Endothelial cell of umbilical vein (primary cell): ENCODE results near the gene ANGPTL2.

Source experiments
- EZH2 ChIP-seq: IDR thresholded peaks from 2 replicates; pipeline ENCODE4 v1.6.1; 2012; ENCODE audit warnings: borderline replicate concordance, low read depth, mild to moderate bottlenecking, moderate library complexity, low read length, inconsistent platforms; ENCODE audit not compliant: severe bottlenecking
- FOS ChIP-seq: IDR thresholded peaks from 2 replicates; pipeline ENCODE4 v1.6.1; 2011; ENCODE audit warnings: mild to moderate bottlenecking, low read length, moderate library complexity, borderline replicate concordance; ENCODE audit not compliant: insufficient read depth
- JUN ChIP-seq: IDR thresholded peaks from 2 replicates; pipeline ENCODE4 v1.6.1; 2011; ENCODE audit warnings: borderline replicate concordance, low read depth; ENCODE audit not compliant: insufficient read length, insufficient read depth
- MYC ChIP-seq: IDR thresholded peaks from one replicate; pipeline ENCODE4 v1.6.1; 2011; ENCODE audit warnings: mild to moderate bottlenecking, low read depth, low read length
- POLR2A ChIP-seq: IDR thresholded peaks from 2 replicates; pipeline ENCODE4 v1.6.1; 2012; ENCODE audit warnings: low read depth, mild to moderate bottlenecking, control low read depth, low read length
- POLR2AphosphoS5 ChIP-seq: IDR thresholded peaks from 2 replicates; pipeline ENCODE4 v1.6.1; 2012; ENCODE audit warnings: low read depth, mild to moderate bottlenecking, control low read depth, low read length, moderate library complexity; ENCODE audit not compliant: insufficient read depth
- TF ChIP-seq, protein P1 (sequence below), 2 donors: IDR thresholded peaks; 1 replicate in 1 of 2; 2 replicates in 1 of 2; pipeline ENCODE4 v1.5.1; 2011; ENCODE audit warnings: low read length in 2 of 2, mild to moderate bottlenecking in 2 of 2, moderate library complexity in 2 of 2, control low read depth in 1 of 2, inconsistent platforms in 1 of 2, low read depth in 1 of 2; ENCODE audit not compliant: insufficient read depth in 1 of 2; ENCODE audit errors: extremely low read depth in 1 of 2
- TF ChIP-seq, protein P2 (sequence below): IDR thresholded peaks from 2 replicates; pipeline ENCODE4 v1.6.1; 2011; ENCODE audit not compliant: insufficient read depth, insufficient read length

DNA sequence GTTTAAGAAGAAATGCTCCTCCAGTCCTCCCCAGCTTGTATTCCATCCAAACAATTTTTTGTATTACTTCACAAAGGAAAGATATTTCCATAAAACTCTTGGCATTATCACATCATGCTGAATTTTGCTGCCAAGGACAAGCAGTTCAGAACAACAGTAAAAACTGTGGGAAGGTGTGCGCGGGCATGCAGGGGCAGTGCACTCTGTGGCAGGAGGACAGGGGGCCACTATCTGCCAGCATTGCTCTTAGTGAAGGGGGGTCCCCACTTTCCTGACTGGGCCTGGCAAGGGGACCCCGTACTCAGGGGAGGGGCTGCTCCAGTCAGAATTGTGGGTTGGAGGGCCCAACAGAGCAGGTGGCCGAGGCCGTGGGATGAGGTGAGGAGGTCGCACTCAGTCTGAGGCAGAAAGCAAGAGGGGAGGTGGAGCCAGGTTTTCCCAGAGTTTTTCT lies 32.8 kb downstream of the ANGPTL2 start:
- no peak for TF ChIP-seq POLR2A
- TF ChIP-seq POLR2AphosphoS5: no peak
- TF ChIP-seq, protein P1, sequence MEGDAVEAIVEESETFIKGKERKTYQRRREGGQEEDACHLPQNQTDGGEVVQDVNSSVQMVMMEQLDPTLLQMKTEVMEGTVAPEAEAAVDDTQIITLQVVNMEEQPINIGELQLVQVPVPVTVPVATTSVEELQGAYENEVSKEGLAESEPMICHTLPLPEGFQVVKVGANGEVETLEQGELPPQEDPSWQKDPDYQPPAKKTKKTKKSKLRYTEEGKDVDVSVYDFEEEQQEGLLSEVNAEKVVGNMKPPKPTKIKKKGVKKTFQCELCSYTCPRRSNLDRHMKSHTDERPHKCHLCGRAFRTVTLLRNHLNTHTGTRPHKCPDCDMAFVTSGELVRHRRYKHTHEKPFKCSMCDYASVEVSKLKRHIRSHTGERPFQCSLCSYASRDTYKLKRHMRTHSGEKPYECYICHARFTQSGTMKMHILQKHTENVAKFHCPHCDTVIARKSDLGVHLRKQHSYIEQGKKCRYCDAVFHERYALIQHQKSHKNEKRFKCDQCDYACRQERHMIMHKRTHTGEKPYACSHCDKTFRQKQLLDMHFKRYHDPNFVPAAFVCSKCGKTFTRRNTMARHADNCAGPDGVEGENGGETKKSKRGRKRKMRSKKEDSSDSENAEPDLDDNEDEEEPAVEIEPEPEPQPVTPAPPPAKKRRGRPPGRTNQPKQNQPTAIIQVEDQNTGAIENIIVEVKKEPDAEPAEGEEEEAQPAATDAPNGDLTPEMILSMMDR (IDR thresholded peaks at IDR 0.05; ENCODE audit: extremely low read depth in 1 of 2, insufficient read depth in 1 of 2, low read depth in 1 of 2, low read length in 2 of 2): no peak
- TF ChIP-seq MYC: no peak
- TF ChIP-seq EZH2: no peak
- TF ChIP-seq JUN: no peak
- TF ChIP-seq FOS: no peak
- TF ChIP-seq, protein P2, sequence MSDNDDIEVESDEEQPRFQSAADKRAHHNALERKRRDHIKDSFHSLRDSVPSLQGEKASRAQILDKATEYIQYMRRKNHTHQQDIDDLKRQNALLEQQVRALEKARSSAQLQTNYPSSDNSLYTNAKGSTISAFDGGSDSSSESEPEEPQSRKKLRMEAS: no peak
